Heart left ventricle (tissue), 16 donors: ENCODE data around the gene DHX36. TPM values are rescaled to one million over a fixed set of nuclear protein-coding genes. Genes with fewer than 3 reads are reported as not detected.

ENCODE experiments used
- ATAC-seq, 4 donors: fragments of 200-7000 bp; cut with Tn5 transposase; one replicate each; pipeline ENCODE4 v1.9.1; 2020 to 2022; ENCODE audit warnings: moderate library complexity in 4 of 4, mild to moderate bottlenecking in 3 of 4, moderate number of reproducible peaks in 1 of 4
- DNase-seq, 5 donors: peaks; one replicate each; pipeline ENCODE4 v3.0.0-alpha.2; 2020
- H3K27ac ChIP-seq, 12 donors: fragments of 200-600 bp; sonication (generic) in 4 of 12; one replicate each; pipeline versions ENCODE4 v1.5.0 to v1.8.0; 2016 to 2022; ENCODE audit warnings: mild to moderate bottlenecking in 2 of 12
- H3K27me3 ChIP-seq, 9 donors: fragments of 200-600 bp; sonication (generic) in 2 of 9; one replicate each; pipeline versions ENCODE4 v1.5.1 to v1.8.0; 2016 to 2022; ENCODE audit warnings: mild to moderate bottlenecking in 3 of 9
- H3K36me3 ChIP-seq, 9 donors: fragments of 200-600 bp; sonication (generic) in 2 of 9; one replicate each; pipeline versions ENCODE4 v1.5.0 to v1.8.0; 2018 to 2022; ENCODE audit warnings: mild to moderate bottlenecking in 2 of 9
- H3K4me1 ChIP-seq, 12 donors: fragments of 200-600 bp; sonication (generic) in 4 of 12; one replicate each; pipeline versions ENCODE4 v1.5.0 to v1.8.0; 2016 to 2022; ENCODE audit warnings: mild to moderate bottlenecking in 3 of 12
- H3K4me3 ChIP-seq, 12 donors: fragments of 200-600 bp; sonication (generic) in 4 of 12; one replicate each; pipeline versions ENCODE4 v1.5.0 to v1.8.0; 2017 to 2022; ENCODE audit warnings: mild to moderate bottlenecking in 9 of 12, moderate library complexity in 4 of 12
- H3K9me3 ChIP-seq, 12 donors: fragments of 200-600 bp; sonication (generic) in 4 of 12; one replicate each; pipeline versions ENCODE4 v1.5.0 to v1.8.0; 2016 to 2022; ENCODE audit warnings: mild to moderate bottlenecking in 1 of 12
- POLR2A ChIP-seq, 2 donors: fragments of 450-650 bp; IDR thresholded peaks; one replicate each; pipeline ENCODE4 v1.6.1; 2017; ENCODE audit warnings: antibody characterized with exemption in 2 of 2, mild to moderate bottlenecking in 2 of 2, moderate library complexity in 2 of 2
- WGBS, 4 donors: extraction: QIAGEN DNeasy Blood & Tissue Kit in 2 of 4; methylation state at CpG; one replicate each; pipeline versions ENCODE4 v1.1.5 to v1.1.7; 2013 to 2018; 5-methylcytosine and 5-hydroxymethylcytosine counted together
- intact Hi-C, 10 donors: fragments of 100-400 bp; cut with DNase I; formaldehyde crosslinking; loops; one replicate each; pipeline versions ENCODE4 v1.11.1 to v1.14.2; 2022
- long read RNA-seq, 3 donors: library from polyadenylated mRNA; unstranded; transcript quantifications; one replicate each; pipeline ENCODE4 v2.0.0, GENCODE V29; 2020 to 2021
- polyA plus RNA-seq, 2 donors: library from polyadenylated mRNA; stranded (reverse); fragments of 200-250 nt; gene quantifications; one replicate each; pipeline ENCODE4 v1.2.3, GENCODE V29; 2013
- total RNA-seq, 9 donors: library from RNA; depleted of rRNA in 2 of 9; stranded (reverse); fragments of >200 nt in 2 of 9; fragmentation: NEBNext Ultra II Directional in 3 of 9; extraction: Animal tissue kit (Norgen Biotek cat#: 25700) in 3 of 9; gene quantifications; one replicate each; pipeline versions ENCODE4 v1.1.0 to v1.2.4, GENCODE V29; 2016 to 2023
- TF ChIP-seq, protein P1 (sequence below), 12 donors: fragments of 200-600 bp; sonication (generic) in 4 of 12; IDR thresholded peaks; one replicate each; pipeline versions ENCODE4 v1.5.0 to v1.8.0; 2018 to 2022; ENCODE audit warnings: antibody characterized with exemption in 12 of 12, mild to moderate bottlenecking in 5 of 12
- donor health status: ischemic (EF 13 %, LVEDD 7.1; RV severe dilation, severe dysfunction).
- donor health status: healthy with polysubstance abuse.
- donor health status: DM: no; HTN: yes; CAD: no.
- donor health status: DM: no; HTN: no; CAD: no.
- donor health status: ischemic (EF 25% LVEDD 6.9; RV normal size, moderate dysfunction).
- donor health status: ischemic (EF 25% LVEDD 5.7; RV mildly dilated, moderate dysfunction).
- donor health status: healthy.
- donor health status: DM: yes; HTN: yes; CAD: no.
- donor health status: ischemic (EF 35%, LVEDD 5.7; RV mildly dilated, moderate dysfunction).
- donor health status: nonischemic (EF 11% LVEDD 7.7; RV severe dilation, severe dysfunction).
- donor health status: DM: yes; HTN: yes; CAD: no.
- donor health status: PGD.
- donor health status: ischemic (EF 29% LVEDD 5.4; RV normal size, mild dysfunction).
- donor health status: nonischemic (EF 23%, LVEDD 6.1; RV moderate dilation, normal function).

Gene DHX36, protein sequence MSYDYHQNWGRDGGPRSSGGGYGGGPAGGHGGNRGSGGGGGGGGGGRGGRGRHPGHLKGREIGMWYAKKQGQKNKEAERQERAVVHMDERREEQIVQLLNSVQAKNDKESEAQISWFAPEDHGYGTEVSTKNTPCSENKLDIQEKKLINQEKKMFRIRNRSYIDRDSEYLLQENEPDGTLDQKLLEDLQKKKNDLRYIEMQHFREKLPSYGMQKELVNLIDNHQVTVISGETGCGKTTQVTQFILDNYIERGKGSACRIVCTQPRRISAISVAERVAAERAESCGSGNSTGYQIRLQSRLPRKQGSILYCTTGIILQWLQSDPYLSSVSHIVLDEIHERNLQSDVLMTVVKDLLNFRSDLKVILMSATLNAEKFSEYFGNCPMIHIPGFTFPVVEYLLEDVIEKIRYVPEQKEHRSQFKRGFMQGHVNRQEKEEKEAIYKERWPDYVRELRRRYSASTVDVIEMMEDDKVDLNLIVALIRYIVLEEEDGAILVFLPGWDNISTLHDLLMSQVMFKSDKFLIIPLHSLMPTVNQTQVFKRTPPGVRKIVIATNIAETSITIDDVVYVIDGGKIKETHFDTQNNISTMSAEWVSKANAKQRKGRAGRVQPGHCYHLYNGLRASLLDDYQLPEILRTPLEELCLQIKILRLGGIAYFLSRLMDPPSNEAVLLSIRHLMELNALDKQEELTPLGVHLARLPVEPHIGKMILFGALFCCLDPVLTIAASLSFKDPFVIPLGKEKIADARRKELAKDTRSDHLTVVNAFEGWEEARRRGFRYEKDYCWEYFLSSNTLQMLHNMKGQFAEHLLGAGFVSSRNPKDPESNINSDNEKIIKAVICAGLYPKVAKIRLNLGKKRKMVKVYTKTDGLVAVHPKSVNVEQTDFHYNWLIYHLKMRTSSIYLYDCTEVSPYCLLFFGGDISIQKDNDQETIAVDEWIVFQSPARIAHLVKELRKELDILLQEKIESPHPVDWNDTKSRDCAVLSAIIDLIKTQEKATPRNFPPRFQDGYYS
- total RNA-seq (10 to 100 TPM; 24.9 to 50.0 (median 37.0) TPM), polyA plus RNA-seq (10 to 100 TPM; 20.4 to 33.1 TPM)
- long read RNA-seq, donor 1, full-length matches to known transcripts: 7 of 28 reads
- long read RNA-seq, donor 1, partial matches to known transcripts: 19 of 28 reads
- long read RNA-seq, donor 1, other reads (novel, unspliced or antisense): 2 of 28 reads
- long read RNA-seq, donor 2, partial matches to known transcripts: 8 of 11 reads
- long read RNA-seq, donor 2, other reads (novel, unspliced or antisense): 2 of 11 reads
- long read RNA-seq, donor 3, full-length matches to known transcripts: 2 of 12 reads
- long read RNA-seq, donor 3, partial matches to known transcripts: 10 of 12 reads
- long read RNA-seq, donor 3, other reads (novel, unspliced or antisense): 0 of 12 reads

DNA sequence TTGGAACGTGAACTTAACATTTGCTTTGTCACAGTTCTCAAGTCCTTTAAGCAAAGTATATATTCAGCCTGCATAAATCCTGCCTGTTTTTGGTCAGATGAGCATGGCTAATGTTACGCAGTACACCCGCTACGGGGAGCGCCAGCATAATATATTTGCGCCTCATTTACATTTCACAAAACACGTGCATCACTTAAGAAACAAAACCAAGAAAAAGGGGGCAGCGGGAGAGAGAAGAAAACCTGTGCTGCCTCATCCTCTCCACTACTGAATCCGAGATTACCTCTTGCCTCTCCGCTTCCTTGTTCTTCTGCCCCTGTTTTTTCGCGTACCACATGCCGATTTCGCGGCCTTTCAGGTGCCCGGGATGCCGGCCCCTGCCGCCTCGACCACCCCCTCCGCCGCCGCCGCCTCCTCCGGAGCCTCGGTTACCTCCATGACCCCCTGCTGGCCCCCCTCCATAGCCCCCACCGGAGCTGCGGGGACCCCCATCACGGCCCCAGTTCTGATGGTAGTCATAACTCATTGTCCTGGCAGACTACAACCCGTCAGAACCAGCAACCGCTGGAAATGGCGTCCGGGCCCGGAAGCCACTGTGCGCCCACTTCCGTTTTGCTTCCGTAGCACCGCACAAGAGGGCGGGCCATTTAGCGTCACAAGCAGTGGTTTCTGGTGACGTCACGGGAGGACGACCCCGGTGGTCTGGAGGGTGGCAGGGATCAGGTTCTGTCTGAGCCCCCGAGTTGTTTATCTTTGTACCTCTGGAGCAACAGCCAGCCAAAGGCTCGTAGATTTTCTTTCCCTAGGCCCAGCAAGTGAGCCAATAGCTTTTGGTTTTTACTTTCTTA is at the start of gene DHX36:
DHX36 (minus strand) TSS at position 597 of the 848 bp plus-strand sequence; CDS start at position 526, 71 bp downstream.
- TF ChIP-seq, protein P1, sequence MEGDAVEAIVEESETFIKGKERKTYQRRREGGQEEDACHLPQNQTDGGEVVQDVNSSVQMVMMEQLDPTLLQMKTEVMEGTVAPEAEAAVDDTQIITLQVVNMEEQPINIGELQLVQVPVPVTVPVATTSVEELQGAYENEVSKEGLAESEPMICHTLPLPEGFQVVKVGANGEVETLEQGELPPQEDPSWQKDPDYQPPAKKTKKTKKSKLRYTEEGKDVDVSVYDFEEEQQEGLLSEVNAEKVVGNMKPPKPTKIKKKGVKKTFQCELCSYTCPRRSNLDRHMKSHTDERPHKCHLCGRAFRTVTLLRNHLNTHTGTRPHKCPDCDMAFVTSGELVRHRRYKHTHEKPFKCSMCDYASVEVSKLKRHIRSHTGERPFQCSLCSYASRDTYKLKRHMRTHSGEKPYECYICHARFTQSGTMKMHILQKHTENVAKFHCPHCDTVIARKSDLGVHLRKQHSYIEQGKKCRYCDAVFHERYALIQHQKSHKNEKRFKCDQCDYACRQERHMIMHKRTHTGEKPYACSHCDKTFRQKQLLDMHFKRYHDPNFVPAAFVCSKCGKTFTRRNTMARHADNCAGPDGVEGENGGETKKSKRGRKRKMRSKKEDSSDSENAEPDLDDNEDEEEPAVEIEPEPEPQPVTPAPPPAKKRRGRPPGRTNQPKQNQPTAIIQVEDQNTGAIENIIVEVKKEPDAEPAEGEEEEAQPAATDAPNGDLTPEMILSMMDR (IDR thresholded peaks at IDR 0.05): peak in 2 of 12 donors; percentile 9 to 10
- peak in 1 of 2 donors; percentile 59 for TF ChIP-seq POLR2A (IDR thresholded peaks at IDR 0.05)
- H3K4me1 ChIP-seq: peaks cover 0 to 51% (median 35%) of the 10 kb centered on the region in 12 donors

DNA sequence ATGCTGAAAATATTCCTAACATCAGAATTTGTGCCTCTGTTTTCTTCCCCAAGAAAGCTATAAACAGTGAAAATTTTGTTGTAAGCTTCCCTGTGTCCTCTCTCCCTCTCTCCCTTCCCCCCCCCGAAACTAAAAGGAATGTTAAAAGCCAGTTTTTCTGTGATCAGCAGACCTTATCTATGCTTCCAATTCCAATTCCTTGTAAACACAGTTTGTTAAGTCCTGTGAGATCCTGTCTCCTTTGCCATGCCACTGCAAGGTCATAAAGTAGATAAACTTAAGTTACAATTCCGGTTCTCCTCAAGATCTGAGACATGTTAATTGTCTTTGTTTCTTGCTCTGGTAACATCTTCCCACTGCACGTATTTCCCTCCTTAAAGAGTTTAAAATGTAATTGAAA is 42.9 kb upstream of the DHX36 start:
- ATAC-seq (no peak), DNase-seq (no peak)
- WGBS, 4 donors: 3 to 11% (median 8%) methylated on average over 3 of the region's 3 CpGs
- H3K27me3 ChIP-seq: no peaks in the 10 kb centered on the region
- no peak overlapping the region for H3K27ac ChIP-seq
- H3K4me1 ChIP-seq: no peaks in the 10 kb centered on the region
- H3K9me3 ChIP-seq: peaks cover 0 to 10% (median 0%) of the 10 kb centered on the region in 12 donors
- TF ChIP-seq POLR2A (IDR thresholded peaks at IDR 0.05): no peak
- TF ChIP-seq, protein P1 (IDR thresholded peaks at IDR 0.05): no peak
- intact Hi-C loops: no loop called here
- H3K4me3 ChIP-seq: no peak overlapping the region
- no peaks in the 10 kb centered on the region for H3K36me3 ChIP-seq

More for the DNA sequence above, at the start of gene DHX36:
- DNase-seq (peak; percentile 90 to 93 (median 90)), ATAC-seq (peak; percentile 92 to 99 (median 98))
- H3K27ac ChIP-seq: peak within 1 kb of the TSS; percentile 77 to 96 (median 86)
- H3K4me3 ChIP-seq: peak within 1 kb of the TSS; percentile 64 to 94 (median 79)
- intact Hi-C loops: loop anchor here in 2 of 10 donors (5.0 to 10.0 kb wide), 2 partner anchors 47 to 1551 kb away; partner anchors contain the start of gene GMPS (in 1 of the 2)
- H3K36me3 ChIP-seq: peaks cover 0 to 5% (median 0%) of the 10 kb centered on the region in 9 donors
- H3K27me3 ChIP-seq: no peaks in the 10 kb centered on the region
- WGBS, 4 donors: 0 to 2% (median 0%) methylated on average over 37 to 45 of the region's 45 CpGs
- no peaks in the 10 kb centered on the region for H3K9me3 ChIP-seq

DNA sequence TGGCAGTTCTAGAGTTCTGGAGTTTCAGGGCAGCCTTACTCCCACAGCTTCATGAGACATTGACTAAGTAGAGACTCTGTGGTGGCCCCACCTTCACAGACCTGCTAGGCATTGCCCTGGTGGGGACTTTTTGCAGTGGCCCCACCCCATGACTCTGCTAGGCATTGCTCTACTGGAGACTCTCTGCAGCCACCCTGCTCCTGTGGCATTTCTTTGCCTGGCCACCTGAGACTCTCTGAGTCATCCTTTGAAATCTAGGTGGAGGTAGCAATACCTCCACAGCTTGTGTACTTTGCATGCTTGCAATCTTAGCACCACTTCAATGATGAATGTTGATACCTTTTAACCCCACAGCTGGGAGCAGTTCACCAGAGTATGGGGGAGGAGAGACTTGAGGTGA is 40.6 kb upstream of the DHX36 start:
- H3K4me3 ChIP-seq: no peak overlapping the region
- H3K4me1 ChIP-seq: no peaks in the 10 kb centered on the region
- TF ChIP-seq, protein P1 (IDR thresholded peaks at IDR 0.05): no peak
- no peak for TF ChIP-seq POLR2A (IDR thresholded peaks at IDR 0.05)
- no peaks in the 10 kb centered on the region for H3K27me3 ChIP-seq
- H3K9me3 ChIP-seq: peaks cover 0 to 10% (median 0%) of the 10 kb centered on the region in 12 donors
- ATAC-seq (no peak), DNase-seq (no peak)
- no peak overlapping the region for H3K27ac ChIP-seq
- no peaks in the 10 kb centered on the region for H3K36me3 ChIP-seq
- intact Hi-C loops: no loop called here
